ENCODE measurements around the gene YIPF5.

DNA sequence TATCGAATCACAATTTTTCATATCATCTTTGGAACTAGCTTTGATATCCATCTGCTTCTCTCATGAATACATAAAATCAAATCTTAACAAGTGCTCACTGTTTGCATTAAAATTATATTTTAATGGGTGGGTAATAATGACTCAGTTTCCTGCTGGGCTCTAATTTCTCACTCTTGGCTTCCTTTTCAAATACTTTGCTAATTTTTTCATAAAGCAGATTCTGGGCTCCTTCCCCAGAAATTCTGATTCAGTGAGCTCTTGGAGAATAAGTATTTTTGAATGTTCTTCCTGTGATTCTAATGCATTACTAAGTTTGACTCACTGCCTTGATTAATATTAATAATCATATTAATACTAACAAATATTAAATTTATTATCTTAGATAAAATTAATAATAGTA is 48.9 kb downstream of the YIPF5 start:
- no peak for TF ChIP-seq EZH2 (IDR thresholded peaks at IDR 0.05; ENCODE audit: insufficient read depth, poor library complexity, severe bottlenecking)
- TF ChIP-seq EZH2phosphoT487 (IDR thresholded peaks at IDR 0.05; ENCODE audit: insufficient read depth, low read depth), result no peak

Data from GM23248 (cell line).